Medulla oblongata (tissue), 1 donor: ENCODE data around the gene KLHDC7B.
A peak's percentile ranks its signal among the peaks of the same experiment; 100 is the strongest.

Experiments
- DNase-seq: peaks from one replicate; pipeline ENCODE4 v3.0.0-alpha.2; 2015; ENCODE audit errors: extremely low spot score

Gene KLHDC7B

DNA sequence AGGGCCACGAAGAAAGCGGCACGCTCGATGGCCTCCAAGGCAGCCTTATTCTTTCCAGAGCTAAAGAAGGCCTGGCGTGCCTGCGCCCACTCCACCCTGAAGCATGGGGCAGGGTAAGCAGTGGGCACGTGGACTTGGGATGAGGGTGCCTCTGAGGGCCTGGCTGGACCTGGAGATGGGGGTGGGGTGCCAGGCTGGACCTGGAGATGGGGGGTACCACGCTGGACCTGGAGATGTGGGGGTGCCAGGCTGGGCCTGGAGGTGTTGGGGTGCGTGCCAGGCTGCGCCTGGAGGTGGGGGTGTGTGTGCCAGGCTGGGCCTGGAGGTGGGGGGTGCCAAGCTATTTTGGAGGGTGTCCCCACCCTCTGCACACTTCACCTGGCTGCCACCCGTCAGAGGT lies 27.3 kb downstream of the KLHDC7B start:
- DNase-seq = no peak

DNA sequence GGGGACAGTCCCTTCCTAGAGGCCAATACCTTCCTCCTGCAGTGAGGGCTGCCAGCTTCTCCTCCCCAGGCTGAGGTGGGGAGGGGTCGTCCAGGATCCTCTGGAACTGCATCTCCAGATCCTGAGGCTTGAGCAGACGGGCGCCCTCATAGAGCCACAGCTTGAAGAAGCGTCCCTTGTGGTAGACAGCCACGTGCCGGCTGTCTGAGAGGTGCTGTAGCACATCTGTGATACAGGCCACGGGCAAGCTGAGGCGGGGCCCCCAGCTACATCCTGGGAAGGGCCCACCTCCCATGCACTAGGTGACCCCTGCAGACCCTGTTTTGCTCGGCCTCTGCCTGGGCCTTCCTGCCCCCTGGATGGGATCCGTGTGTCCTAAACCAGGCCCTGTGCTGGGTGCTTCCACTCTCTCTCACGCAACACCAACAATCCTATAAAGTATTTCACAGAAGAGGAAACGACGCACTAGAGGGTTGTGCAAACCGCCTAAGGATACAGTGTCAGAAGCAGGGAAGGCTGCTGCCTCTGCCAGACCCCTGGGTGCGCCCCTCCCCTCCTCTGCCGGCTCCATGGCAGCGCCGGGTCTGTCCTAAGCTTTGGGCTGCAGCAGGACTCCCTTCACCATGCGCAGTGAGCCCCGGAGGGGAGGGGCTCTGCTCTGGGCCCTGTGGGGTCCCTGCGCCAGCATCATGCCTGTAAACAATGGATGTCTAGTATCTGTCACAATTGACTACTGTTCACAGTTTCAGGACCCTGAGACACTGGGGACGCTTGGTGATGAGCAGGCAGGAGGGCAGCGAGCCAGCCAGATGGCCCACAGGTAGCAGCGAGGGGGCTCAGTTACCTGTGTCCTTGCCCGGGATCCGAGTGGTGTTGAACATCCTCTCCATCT lies 28.0 kb downstream of the KLHDC7B start:
- DNase-seq = no peak

DNA sequence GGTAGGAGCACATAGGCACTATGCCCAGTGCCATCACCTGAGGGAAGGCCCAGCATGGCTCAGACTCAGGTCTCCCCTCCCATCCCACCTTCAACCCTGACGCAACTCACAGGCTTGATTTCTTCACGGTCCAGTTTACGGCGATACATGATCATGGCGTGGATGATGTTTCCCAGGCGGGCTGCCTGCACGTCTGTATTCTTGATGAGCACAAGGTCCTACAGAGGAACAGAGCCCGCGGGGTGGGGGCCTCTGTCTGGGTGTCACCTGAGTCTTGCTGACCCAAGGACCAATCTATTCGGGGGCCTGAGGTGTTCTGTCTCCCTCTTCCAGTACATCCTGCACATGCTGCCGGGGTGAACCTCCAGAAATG lies 28.7 kb downstream of the KLHDC7B start:
- no peak for DNase-seq

DNA sequence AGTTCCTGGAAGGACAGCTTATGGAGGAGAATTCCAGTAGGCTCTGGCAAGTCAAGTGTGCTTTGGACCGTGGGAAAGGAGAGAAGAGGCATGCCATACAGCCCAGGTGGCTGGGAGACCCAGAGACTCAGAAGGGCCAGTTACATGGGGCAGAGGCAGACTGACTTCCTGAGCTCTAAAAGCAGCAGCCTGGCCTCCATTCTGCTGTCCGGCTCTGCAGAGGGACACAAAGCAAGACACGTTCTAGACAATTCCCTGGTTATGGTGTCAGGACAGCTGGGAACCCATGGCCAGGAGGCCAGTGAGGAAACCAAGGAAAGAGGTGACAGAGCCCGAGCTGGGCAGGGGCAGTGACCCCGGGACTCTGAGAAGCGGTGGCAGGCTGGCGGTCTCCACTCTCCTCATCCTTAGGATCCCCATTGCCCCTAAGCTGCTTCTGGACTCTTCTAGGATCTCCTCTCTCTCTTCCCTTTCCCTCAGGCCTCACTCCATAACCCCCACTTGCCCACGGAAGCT lies 29.8 kb downstream of the KLHDC7B start:
- DNase-seq = no peak

DNA sequence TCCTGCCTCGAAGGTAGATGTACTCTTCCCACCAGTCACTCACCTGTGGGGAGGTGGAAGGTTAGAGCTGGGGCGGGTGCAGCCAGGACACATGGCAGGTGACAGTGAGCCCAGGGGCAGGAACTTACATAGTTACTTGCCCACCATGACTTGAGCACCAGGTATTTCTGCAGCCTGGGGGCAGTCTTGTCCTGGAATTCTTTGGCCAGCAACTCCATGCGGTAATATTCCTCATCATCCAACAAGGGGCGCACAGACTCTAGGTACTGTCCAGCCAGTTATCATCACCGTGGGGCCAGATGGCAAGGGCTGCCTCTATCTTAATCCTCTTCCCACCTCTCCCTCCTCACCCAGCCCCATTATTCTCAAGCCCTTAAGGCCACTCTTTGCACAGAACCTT lies 30.4 kb downstream of the KLHDC7B start:
- DNase-seq = no peak

DNA sequence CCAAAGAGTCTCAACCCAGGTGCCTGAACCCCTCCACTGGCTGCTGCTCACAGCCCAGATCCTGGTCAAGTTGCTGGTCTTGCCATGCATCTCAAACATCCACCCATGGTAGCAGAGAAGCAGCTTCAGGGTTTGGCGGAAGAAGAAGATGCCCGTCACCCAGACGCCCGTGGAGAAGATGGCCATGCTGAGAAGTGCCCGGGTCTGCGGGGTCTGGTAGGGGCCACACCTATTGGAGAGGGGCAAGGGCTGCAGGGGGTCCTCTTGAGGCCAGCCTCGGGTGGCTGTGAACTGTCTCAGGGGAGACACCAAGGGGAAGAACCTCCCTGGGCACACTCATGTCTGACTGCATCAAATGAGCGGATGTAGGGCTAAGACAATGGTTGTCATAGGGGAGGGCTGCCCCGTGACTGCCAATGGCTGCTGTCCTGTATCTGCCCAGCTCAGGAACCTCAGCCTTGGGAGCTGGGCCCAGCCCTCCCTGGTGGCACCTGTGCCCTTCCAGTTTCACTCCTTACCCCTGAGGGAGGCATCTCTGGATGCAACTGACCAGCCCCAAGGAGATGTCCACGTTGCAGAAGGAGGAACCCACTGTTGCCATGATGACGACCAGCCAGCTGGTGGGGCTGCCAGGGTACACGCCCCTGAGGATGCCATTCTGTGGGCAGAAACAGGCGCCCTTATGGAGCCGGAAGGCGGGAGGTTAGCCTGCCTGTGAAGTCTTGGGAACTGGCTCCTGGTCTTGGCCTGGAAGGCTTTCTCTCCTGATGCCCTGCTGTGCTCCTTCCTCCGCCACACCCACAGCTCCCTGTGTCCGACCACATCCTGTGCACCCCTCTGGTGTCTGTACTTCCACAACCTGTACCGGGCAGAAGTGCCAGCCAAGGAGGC lies 31.4 kb downstream of the KLHDC7B start:
- no peak for DNase-seq

DNA sequence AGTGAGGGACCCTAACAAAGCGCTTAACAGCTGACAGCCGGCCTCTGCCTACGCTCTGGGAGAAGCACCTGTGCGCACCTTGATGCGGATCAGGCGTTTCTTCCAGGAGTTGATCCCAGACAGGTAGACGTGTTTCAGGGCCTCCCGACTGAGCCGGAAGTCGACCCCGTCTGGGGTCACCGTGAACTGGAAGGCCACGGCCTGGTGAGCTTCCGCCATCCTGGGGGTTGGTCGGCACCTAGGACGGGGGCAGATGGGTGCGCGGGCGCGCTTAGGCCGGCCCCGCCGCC lies 31.9 kb downstream of the KLHDC7B start:
- no peak for DNase-seq

DNA sequence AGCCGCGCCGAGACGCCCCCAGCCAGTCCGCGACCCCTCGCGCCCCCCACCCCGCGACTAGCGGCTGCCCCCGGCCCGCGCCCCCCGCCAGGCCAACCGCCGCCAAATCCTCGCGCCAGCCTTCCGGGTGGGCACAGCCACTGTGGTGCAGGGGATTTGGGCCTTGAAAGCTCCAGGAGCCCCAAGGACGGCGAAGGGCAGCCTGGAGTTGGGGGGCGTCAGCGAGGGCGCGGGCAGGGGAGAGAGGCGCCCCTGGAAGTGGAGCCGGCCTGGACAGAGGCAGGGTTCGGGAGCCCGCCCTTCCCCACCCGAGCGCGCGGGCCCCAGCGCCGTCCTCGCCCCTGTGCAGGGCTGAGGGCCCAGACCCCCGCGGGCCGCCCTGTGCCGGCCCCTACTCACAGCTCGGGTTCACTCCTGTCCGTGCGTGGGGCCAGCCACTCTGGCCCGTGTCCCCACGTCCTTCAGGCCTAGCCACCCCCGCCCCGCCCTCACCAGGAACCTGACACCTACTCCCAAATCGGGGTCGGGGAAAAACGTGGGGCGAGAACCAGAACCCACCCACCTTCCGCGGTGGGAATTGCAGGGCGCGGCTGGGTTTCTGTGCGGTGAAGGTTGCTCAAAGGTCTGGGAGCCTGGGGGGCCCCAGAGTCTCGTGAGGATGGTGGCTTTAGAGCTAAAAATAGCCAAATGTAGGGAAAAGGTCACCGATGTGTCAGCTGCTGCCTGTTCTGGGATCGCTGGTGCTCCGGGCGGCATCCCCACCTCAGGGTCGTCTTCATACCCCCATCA lies 32.5 kb downstream of the KLHDC7B start, which contains the start of gene CPT1B:
Gene CPT1B, minus strand, starts transcription at position 441 of the 789 bp plus-strand sequence. CDS start 512 bp downstream, outside the sequence.
- no peak for DNase-seq

DNA sequence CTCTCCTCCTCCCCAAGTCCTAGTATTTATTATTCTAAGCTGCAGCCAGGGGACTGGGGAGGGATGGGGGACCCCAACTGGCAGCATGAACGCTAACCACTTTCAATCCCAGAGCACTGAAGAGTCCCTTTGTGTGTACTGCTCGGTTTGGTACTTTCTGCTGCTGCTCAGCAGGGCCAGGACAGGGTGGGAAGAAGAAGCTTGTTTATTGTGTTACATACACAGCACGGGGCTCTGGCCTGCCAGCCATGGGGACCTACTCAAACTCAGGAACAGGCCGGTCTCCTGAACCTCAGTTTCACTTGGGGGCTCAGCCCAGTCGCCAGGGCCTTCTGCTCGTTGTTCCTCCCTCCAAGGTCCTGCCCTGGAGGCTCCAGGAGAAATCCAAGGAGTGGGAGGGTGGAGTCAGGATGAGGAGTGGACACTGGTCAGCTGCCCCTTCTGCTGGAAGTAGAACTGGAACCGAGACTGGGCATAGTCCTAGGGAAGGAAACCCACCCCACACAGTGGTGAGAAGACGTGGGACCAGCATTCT lies 33.1 kb downstream of the KLHDC7B start:
- DNase-seq = peak; percentile 49

DNA sequence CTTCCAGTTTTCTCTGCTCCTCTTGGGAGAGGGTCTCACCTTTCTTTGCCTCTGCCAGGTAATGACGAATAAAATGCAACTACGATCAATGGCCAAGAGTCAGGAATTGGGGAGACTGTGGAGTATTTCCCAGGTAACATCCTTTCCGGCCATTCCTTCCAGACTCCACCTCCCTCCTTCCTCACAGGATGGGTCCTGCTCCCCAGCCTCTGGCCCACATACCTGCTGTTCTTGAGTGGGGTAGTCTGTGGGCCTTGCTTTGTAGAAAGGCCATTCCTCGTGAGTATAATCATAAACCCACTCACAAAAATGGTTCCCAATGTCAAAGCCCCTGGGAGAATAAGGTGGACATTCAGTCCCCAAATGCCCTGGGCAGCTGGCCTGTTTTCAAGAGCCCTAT lies 34.1 kb downstream of the KLHDC7B start:
- DNase-seq = no peak

DNA sequence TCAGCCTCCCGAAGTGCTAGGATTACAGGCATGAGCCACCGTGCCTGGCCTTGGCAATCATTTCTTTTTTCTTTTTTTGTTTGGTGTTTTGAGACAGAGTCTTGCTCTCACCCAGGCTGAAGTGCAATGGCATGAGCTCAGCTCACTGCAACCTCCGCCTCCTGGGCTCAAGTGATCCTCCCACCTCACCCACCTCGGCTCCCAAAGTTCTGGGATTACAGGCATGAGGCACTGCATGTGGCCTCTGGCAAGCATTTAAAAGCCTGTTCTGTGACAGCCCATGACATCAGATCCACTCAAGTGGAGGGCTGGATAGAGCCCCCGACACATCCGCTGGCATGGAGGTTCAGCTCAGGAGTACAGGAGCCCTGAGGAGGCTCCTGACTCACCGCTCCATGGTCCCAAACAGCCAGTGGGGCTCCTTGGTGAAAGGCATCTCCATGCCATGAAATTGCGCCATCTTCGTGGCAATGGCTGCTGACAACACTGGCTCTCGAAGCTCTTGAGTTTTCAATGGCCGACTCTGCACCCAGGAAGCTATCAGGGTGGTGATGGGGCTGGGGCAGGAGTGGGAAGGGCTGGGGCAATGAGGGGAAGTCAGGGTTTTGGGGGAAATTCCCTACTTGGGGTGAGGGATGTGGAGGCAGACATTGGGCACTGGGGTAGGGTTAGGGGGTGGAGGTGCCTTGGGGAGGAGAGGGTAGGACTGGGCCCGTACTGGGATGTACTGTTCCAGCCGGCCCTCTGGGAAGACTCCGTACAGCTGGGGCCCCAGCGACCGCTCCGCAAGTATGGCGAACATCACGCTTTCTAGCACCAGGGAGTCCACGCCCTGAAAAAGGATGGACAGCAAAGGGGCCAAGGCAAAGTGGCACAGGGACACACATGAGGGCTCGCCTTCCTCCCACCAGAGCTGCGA lies 35.6 kb downstream of the KLHDC7B start:
- no peak for DNase-seq

DNA sequence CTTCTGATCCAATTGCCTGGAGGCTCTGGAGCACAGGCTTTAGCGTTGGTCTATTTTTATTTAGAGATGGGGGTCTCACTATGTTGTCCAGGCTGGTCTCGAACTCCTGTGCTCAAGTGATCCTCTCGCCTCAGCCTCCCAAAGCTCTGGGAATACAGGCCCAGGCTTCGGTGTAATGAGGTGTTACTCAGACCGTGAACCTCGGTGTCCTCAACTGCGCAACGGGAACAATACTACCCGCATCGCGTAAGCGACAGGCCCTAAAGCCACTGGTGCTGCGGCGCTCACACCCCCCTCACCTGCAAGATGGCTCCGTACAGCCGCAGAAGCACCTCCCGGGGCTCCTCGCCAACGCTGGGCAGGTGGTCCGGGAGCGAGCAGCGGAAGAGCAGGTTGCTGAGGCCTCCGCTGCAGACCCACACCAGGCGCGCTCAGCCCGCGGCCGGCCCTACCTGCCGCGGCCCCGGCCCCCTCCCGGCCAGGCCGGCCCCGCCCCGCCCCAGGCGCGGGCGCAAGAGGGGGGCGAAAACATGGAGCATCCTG lies 36.3 kb downstream of the KLHDC7B start:
- no peak for DNase-seq

DNA sequence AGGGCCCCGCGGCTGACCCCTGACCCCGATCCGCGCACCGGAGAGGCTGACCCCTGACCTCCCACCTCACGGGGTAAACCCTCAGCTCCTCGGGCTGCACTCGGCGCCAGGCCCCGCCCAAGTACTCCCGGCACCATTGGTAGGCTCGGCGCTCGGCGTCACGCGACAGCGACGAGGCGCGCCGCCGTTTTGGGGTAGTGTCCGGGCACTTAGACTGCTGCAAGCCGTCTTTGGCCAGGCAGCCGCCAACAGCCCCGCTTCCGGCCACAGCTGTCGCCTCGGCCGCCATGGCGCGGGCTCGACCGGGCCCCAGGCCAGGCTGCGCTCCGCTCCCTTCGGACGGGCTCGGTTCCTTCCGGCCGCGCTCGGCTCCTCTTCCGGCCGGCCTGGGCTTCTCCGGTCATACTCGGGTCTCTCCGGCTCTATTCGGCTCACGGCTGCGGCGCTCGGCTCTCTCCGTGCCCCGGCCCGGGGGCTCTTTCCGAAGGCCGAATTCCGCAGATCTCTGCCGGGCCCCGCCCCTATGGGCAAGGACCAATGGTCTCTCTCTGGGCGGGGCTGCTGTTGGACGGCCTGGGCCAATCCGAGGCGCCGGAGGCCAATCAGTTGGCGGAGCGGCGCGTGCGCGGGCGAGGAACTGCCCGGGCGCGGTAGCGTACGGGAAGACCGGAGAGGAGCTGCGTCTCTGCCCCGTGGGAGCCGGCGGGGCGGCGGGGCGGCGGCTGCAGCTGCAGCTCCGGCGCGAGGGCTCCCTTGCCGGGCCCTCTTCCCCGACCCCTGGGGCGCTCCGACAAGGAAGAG lies 37.0 kb downstream of the KLHDC7B start, which contains the start of gene CHKB:
Gene CHKB, minus strand, starts transcription at position 357 of the 801 bp plus-strand sequence. Its CDS starts 68 bp downstream, at position 289.
- DNase-seq = peak; percentile 99

DNA sequence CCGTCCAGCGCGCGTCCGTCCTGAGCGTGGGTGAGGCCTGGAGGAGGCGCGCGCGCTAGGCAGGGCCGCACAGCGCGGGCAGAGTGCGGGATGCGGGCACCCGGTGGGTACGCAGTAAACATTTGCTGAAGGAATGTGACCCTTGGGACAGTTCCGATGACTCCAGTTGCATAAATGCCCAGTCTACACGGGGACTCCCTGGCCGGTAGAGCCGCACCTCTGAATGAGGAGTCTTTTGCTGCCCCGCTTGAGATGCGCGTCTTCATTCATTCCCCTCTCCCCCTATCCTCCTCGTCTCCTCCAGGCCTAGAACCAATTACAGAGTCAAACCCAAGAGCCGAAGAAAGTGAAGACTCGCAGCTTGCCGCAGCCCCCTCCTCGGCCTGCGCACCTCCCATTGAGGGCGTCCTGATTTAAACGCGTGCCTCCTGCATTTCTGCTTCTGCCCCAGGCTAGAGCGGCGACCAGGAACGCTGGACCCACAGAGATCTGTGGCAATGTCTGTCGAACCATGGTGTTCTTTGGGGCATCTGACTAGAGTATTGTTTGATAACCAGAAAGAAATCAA lies 37.7 kb downstream of the KLHDC7B start:
- DNase-seq = no peak

DNA sequence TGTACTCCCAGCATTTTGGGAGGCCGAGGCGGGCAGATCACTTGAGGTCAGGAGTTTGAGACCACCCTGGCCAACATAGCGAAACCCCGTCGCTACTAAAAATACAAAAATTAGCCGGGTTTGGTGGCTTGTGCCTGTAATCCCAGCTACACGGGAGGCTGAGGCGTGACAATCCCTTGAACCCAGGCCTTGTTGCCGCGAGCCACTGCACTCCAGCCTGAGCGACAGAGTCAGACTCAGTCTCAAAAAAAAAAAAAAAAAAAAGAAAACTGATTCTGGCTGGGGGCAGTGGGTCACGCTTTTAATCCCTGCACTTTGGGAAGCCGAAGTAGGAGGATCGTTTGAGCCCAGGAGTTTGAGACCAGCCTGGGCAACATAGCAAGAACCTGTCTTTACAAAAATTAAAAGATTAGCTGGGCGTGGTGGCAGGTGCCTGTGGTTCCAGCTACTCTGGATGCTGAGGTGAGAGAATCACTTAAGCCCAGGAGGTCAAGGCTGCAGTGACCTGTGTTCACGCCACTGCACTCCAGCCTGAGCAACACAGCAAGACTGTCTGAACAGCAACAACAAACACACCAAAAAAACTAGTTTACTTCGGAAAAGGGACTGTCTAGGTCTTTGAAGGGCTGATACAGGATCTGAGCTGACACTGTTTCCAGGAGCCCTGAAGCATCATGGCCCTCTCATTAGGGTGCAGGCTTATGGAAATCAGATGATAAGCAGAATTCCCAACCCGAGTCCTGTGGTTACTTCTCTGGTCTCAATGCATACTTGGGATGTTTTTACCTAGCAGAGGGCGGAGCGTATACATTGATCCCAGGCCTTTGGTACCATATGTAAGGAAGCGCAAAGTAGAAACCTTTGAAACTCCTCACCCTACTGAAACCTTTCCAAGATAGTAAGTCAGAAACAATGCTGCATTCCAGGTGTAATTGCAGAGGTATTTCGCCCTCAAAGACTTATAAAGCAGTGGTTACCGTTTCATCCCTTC lies 38.7 kb downstream of the KLHDC7B start:
- no peak for DNase-seq

DNA sequence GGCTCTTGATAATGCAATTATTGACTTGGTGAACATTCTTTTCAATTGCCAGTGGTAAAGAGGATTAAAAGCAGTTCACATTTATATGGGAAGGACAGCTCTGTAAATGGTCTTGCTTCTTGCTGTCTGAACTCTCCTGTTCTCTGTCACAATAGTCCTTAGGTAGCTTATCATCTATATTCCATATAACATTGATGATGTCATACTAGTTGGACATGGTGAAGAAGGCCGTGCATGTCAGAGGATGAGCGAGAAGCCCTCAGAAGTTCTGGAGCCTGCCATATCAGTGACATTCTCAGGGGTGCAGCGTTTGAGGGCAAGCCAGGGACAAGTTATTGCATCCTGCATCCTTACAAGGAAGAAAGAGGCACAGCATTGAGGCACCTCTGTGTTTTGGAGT lies 39.5 kb downstream of the KLHDC7B start:
- no peak for DNase-seq

DNA sequence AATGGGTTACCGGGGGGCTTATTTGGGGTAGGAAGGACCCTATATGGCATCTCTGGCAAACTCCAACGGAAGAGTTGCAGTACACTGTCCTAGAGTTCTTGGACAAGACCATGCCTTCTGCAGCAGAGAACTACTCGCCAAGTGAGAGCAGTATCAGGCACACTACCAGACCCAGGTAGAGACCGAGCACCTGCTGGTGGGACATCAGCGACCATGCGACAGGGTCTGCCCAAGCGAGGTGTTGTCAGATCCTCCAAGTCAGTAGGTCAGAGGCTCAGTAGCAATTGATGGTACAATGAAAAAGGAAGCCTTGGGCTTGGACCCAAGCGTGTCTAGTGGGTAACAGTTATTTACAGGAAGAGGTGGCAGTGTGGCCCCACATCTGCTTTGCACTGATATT lies 40.1 kb downstream of the KLHDC7B start:
- no peak for DNase-seq

DNA sequence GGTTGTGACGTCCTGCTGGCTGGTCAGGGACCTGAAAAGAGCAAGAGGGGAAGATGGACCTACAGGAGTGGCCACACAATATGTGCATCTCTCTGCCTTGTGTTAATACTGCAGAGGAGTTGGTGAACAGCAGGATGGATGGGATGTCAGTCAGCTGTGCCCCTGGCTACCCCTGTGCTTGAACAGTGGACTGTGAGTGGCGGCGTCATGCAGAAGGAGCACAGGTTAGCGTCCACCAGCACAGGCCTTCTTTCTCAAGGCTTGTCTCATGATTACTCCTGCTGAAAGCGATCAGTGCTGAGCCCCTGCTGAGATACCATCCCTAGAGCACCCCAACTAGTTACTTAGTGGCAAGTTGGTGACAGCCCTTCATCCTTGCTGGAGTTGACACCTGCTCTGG lies 40.7 kb downstream of the KLHDC7B start:
- DNase-seq = no peak
